Fibroblast of lung (primary cell): Measurements from ENCODE around the gene RNF180. TPM values are rescaled to one million over a fixed set of nuclear protein-coding genes. Genes with fewer than 3 reads are reported as not detected.
A peak's percentile ranks its signal among the peaks of the same experiment; 100 is the strongest.

Source experiments
- DNase-seq, 2 donors: peaks; one replicate each; pipeline versions ENCODE4 v3.0.0 to v3.0.0-alpha.2; 2010; ENCODE audit warnings: low read depth in 2 of 2
- H2AFZ ChIP-seq: 2 replicates; pipeline ENCODE4 v1.5.1; 2012; ENCODE audit warnings: low read length, control low read depth, inconsistent platforms
- H3K27ac ChIP-seq: 2 replicates; pipeline ENCODE4 v1.5.1; 2011; ENCODE audit warnings: low read length, control low read depth; ENCODE audit not compliant: insufficient read depth
- H3K27me3 ChIP-seq: 2 replicates; pipeline ENCODE4 v1.5.1; 2011; ENCODE audit warnings: mild to moderate bottlenecking, low read length; ENCODE audit not compliant: control insufficient read depth, insufficient read depth
- H3K36me3 ChIP-seq: 2 replicates; pipeline ENCODE4 v1.5.1; 2011; ENCODE audit warnings: low read length; ENCODE audit not compliant: control insufficient read depth, insufficient read depth
- H3K4me1 ChIP-seq: 2 replicates; pipeline ENCODE4 v1.5.1; 2011; ENCODE audit warnings: low read length; ENCODE audit not compliant: control insufficient read depth, insufficient read depth; ENCODE audit errors: extremely low read depth
- H3K4me2 ChIP-seq: 2 replicates; pipeline ENCODE4 v1.5.1; 2011; ENCODE audit warnings: low read length, control low read depth; ENCODE audit not compliant: insufficient read depth; ENCODE audit errors: extremely low read depth
- H3K4me3 ChIP-seq, 4 experiments: fragments of 200-600 bp in 1 of 4; sonication (generic) in 1 of 4; replicated peaks in 1 of 4; 2 replicates each; pipeline ENCODE4 v1.5.1; 2011 to 2016; ENCODE audit warnings: low read length in 4 of 4, low read depth in 3 of 4, mild to moderate bottlenecking in 3 of 4, control low read depth in 2 of 4, inconsistent platforms in 1 of 4, mixed read lengths in 1 of 4; ENCODE audit not compliant: insufficient read depth in 1 of 4; ENCODE audit errors: control extremely low read depth in 1 of 4
- H3K79me2 ChIP-seq: 2 replicates; pipeline ENCODE4 v1.5.1; 2012; ENCODE audit warnings: mild to moderate bottlenecking, low read length, inconsistent platforms; ENCODE audit not compliant: control insufficient read depth, insufficient read depth
- H3K9ac ChIP-seq: 2 replicates; pipeline ENCODE4 v1.5.1; 2011; ENCODE audit warnings: mild to moderate bottlenecking, low read length, control low read depth; ENCODE audit not compliant: insufficient read depth
- H3K9me3 ChIP-seq: 2 replicates; pipeline ENCODE4 v1.5.1; 2012; ENCODE audit warnings: low read depth, low read length; ENCODE audit not compliant: control insufficient read depth, insufficient read depth
- H4K20me1 ChIP-seq: 2 replicates; pipeline ENCODE4 v1.5.1; 2011; ENCODE audit warnings: low read length; ENCODE audit not compliant: control insufficient read depth, insufficient read depth; ENCODE audit errors: extremely low read depth
- CTCF ChIP-seq, 2 donors: IDR thresholded peaks in 1 of 2; conservative IDR thresholded peaks in 1 of 2; 1 replicate in 1 of 2; 2 replicates in 1 of 2; pipeline ENCODE4 v1.5.1; 2011 to 2012; ENCODE audit warnings: low read length in 2 of 2, control low read depth in 1 of 2, inconsistent platforms in 1 of 2, low read depth in 1 of 2, mild to moderate bottlenecking in 1 of 2
- EZH2 ChIP-seq: IDR thresholded peaks from 2 replicates; pipeline ENCODE4 v1.5.1; 2012; ENCODE audit warnings: low read length, control low read depth, mild to moderate bottlenecking; ENCODE audit errors: missing control alignments
- polyA plus RNA-seq, 2 donors: library from polyadenylated mRNA; depleted of rRNA in 1 of 2; stranded (reverse) in 1 of 2; unstranded in 1 of 2; fragments of >200 nt; gene quantifications; 2 replicates each; pipeline ENCODE4 v1.2.1, GENCODE V29; 2011 to 2012; ENCODE audit warnings: missing spikeins in 1 of 2
- total RNA-seq: library from RNA; depleted of rRNA; stranded (reverse); fragments of >200 nt; gene quantifications from 2 replicates; pipeline ENCODE4 v1.2.1, GENCODE V29; 2014

RNF180 gene
- total and polyA plus RNA-seq, 2 donors (not counting 1 experiment from before 2014, with no cell fraction given): 2.3 to 2.6 TPM

- Histone ChIP-seq H4K20me1 (no peaks in the 10 kb centered on the region), H3K4me2 (no peak overlapping the region), H3K9me3 (no peaks in the 10 kb centered on the region), H3K27ac (no peak overlapping the region), H3K36me3 (no peaks in the 10 kb centered on the region), H2AFZ (no peak overlapping the region), H3K27me3 (no peaks in the 10 kb centered on the region), H3K79me2 (no peaks in the 10 kb centered on the region), H3K9ac (no peak overlapping the region), H3K4me1 (peaks cover 2% of the 10 kb centered on the region), H3K4me3 (no peak overlapping the region)
- TF ChIP-seq CTCF (conservative IDR thresholded peaks at IDR 0.05 in 1 of 2, IDR thresholded peaks at IDR 0.05 in 1 of 2; ENCODE audit: low read depth in 1 of 2, low read length in 2 of 2) (no peak), EZH2 (no peak)
- no peak for DNase-seq
These were observed 25.6 kb upstream of the RNF180 start for GRCh38 chr5:64140018-64140417.

- no peaks in the 10 kb centered on the region for H4K20me1 ChIP-seq
- no peak overlapping the region for H3K9ac ChIP-seq
- peak overlapping the region; percentile 10 for H2AFZ ChIP-seq
- H3K79me2 ChIP-seq: no peaks in the 10 kb centered on the region
- H3K4me1 ChIP-seq: peaks cover 2% of the 10 kb centered on the region
- DNase-seq: peak; percentile 41 to 71
- TF ChIP-seq CTCF (conservative IDR thresholded peaks at IDR 0.05 in 1 of 2, IDR thresholded peaks at IDR 0.05 in 1 of 2; ENCODE audit: low read depth in 1 of 2, low read length in 2 of 2): no peak
- TF ChIP-seq EZH2: no peak
- no peaks in the 10 kb centered on the region for H3K27me3 ChIP-seq
- H3K36me3 ChIP-seq: no peaks in the 10 kb centered on the region
- no peak overlapping the region for H3K4me3 ChIP-seq
- no peaks in the 10 kb centered on the region for H3K9me3 ChIP-seq
- H3K4me2 ChIP-seq: peak overlapping the region; percentile 23
- no peak overlapping the region for H3K27ac ChIP-seq
These were observed 21.0 kb upstream of the RNF180 start for GRCh38 chr5:64144425-64145215.

GRCh38 chr5:64145216-64145895, 20.3 kb upstream of the RNF180 start:
- no peaks in the 10 kb centered on the region for H3K79me2 ChIP-seq
- no peak overlapping the region for H3K27ac ChIP-seq
- H3K4me1 ChIP-seq: peaks cover 2% of the 10 kb centered on the region
- no peak overlapping the region for H3K4me3 ChIP-seq
- DNase-seq: peak in 1 of 2 donors; percentile 16
- no peak overlapping the region for H2AFZ ChIP-seq
- H3K4me2 ChIP-seq: no peak overlapping the region
- no peak overlapping the region for H3K9ac ChIP-seq
- no peaks in the 10 kb centered on the region for H4K20me1 ChIP-seq
- no peaks in the 10 kb centered on the region for H3K27me3 ChIP-seq
- no peaks in the 10 kb centered on the region for H3K36me3 ChIP-seq
- no peak for TF ChIP-seq EZH2
- no peak for TF ChIP-seq CTCF (conservative IDR thresholded peaks at IDR 0.05 in 1 of 2, IDR thresholded peaks at IDR 0.05 in 1 of 2; ENCODE audit: low read depth in 1 of 2, low read length in 2 of 2)
- H3K9me3 ChIP-seq: no peaks in the 10 kb centered on the region
